Measurements from ENCODE around the gene MVK.

DNA sequence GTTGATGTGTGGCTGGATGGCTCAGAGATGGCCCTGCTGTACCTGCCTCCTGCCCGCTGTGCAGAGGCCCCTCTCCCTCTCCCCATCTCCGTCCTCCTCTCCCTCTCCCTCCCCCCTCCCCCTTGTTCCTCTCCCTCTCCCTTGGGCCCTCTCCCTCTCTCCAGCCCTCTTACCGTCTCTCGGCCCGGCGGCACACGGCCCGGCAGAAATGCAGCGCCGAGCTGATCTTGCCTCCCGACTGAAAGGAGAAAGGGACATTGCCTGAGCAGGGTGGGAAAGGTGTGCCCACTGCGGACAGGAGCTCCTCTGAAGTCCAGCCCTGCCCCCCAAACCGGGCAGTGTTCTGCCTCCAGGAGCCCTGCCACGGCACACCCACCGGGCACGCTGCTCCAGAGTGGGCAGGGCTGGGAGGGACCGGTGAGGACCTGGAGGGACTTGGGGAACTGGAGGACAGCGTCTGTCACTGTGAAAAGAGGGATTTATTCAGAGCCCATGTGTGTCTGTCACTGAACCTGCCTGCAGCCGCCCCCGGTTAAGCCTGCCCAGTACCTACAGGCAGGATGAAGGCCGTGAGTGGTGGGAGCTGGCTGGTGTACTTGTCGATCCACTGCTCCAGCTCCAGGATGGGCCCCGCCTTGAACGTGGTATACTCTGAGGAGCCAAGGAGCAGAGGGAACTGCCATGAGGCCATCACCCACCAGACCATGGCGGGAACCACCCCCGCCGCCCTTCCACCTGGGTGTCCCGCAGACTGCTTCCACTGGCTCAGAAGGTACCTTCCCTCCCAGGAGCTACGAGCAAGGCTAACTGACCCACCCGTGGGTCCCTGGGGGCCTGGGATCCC is 12.5 kb upstream of the MVK start:
- TF ChIP-seq, protein P1, sequence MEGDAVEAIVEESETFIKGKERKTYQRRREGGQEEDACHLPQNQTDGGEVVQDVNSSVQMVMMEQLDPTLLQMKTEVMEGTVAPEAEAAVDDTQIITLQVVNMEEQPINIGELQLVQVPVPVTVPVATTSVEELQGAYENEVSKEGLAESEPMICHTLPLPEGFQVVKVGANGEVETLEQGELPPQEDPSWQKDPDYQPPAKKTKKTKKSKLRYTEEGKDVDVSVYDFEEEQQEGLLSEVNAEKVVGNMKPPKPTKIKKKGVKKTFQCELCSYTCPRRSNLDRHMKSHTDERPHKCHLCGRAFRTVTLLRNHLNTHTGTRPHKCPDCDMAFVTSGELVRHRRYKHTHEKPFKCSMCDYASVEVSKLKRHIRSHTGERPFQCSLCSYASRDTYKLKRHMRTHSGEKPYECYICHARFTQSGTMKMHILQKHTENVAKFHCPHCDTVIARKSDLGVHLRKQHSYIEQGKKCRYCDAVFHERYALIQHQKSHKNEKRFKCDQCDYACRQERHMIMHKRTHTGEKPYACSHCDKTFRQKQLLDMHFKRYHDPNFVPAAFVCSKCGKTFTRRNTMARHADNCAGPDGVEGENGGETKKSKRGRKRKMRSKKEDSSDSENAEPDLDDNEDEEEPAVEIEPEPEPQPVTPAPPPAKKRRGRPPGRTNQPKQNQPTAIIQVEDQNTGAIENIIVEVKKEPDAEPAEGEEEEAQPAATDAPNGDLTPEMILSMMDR (conservative IDR thresholded peaks at IDR 0.05; ENCODE audit: low read depth, low read length), result no peak
- TF ChIP-seq MXI1 (IDR thresholded peaks at IDR 0.05; ENCODE audit: borderline replicate concordance, low read depth, low read length) (no peak), POLR2A (IDR thresholded peaks at IDR 0.05; ENCODE audit: low read depth, low read length) (no peak), MAFK (IDR thresholded peaks at IDR 0.05; ENCODE audit: low read depth, low read length) (no peak), CHD1 (IDR thresholded peaks at IDR 0.05; ENCODE audit: low read depth, low read length) (no peak), RFX5 (IDR thresholded peaks at IDR 0.05; ENCODE audit: low read depth, low read length) (no peak), MAZ (IDR thresholded peaks at IDR 0.05; ENCODE audit: borderline replicate concordance, low read depth, low read length) (no peak), CEBPB (IDR thresholded peaks at IDR 0.05; ENCODE audit: low read depth, low read length) (no peak), FOS (IDR thresholded peaks at IDR 0.05; ENCODE audit: low read depth, low read length) (no peak), RAD21 (IDR thresholded peaks at IDR 0.05; ENCODE audit: low read length) (no peak)
- TF ChIP-seq, protein P2, sequence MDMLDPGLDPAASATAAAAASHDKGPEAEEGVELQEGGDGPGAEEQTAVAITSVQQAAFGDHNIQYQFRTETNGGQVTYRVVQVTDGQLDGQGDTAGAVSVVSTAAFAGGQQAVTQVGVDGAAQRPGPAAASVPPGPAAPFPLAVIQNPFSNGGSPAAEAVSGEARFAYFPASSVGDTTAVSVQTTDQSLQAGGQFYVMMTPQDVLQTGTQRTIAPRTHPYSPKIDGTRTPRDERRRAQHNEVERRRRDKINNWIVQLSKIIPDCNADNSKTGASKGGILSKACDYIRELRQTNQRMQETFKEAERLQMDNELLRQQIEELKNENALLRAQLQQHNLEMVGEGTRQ (IDR thresholded peaks at IDR 0.05; ENCODE audit: low read depth, low read length), result no peak
